Measurements from ENCODE around the gene GTF2H3. TPM values are rescaled to one million over a fixed set of nuclear protein-coding genes. Genes with fewer than 3 reads are reported as not detected.

GTF2H3 gene
- total RNA-seq, 2 donors from 2014 or later = 41.6 to 57.4 TPM

GRCh38 chr12:123659996-123660727 is 26.5 kb downstream of the GTF2H3 start:
- DNase-seq (ENCODE audit: low spot score) = no peak

GRCh38 chr12:123667771-123668170 is 34.1 kb downstream of the GTF2H3 start:
- peaks cover 5% of the 10 kb centered on the region in 2 donors for H3K4me1 Mint-ChIP-seq (ENCODE audit: low read depth in 2 of 2)
- H3K36me3 Mint-ChIP-seq = no peaks in the 10 kb centered on the region
- H3K4me3 Mint-ChIP-seq = no peak overlapping the region
- DNase-seq (ENCODE audit: low spot score) = no peak
- H3K27ac Mint-ChIP-seq = no peak overlapping the region
- no peak for ATAC-seq
- H3K27me3 Mint-ChIP-seq = no peaks in the 10 kb centered on the region
- H3K9me3 Mint-ChIP-seq = no peaks in the 10 kb centered on the region

More at GRCh38 chr12:123659996-123660727, 26.5 kb downstream of the GTF2H3 start:
- Mint-ChIP-seq H3K4me1 (ENCODE audit: low read depth in 2 of 2) (no peaks in the 10 kb centered on the region), H3K9me3 (no peaks in the 10 kb centered on the region), H3K27ac (peak overlapping the region; percentile 46 to 53), H3K4me3 (no peak overlapping the region), H3K27me3 (no peaks in the 10 kb centered on the region), H3K36me3 (peaks cover 18% of the 10 kb centered on the region)
- no peak for ATAC-seq

GRCh38 chr12:123670882-123671728 is 37.5 kb downstream of the GTF2H3 start, which contains the start of gene TCTN2:
TCTN2 (plus strand) TSS chr12:123671113; CDS start chr12:123671241, 128 bp downstream.
- ATAC-seq = peak; percentile 99
- Mint-ChIP-seq H3K4me1 (ENCODE audit: low read depth in 2 of 2) (peaks cover 5% of the 10 kb centered on the region in 2 donors), H3K27me3 (no peaks in the 10 kb centered on the region), H3K27ac (peak within 1 kb of the TSS in 1 of 2 donors; percentile 29), H3K4me3 (peak within 1 kb of the TSS; percentile 81), H3K36me3 (no peaks in the 10 kb centered on the region), H3K9me3 (no peaks in the 10 kb centered on the region)
- peak; percentile 96 for DNase-seq (ENCODE audit: low spot score)

- Mint-ChIP-seq H3K4me3 (peak overlapping the region; percentile 81), H3K36me3 (no peaks in the 10 kb centered on the region), H3K27me3 (no peaks in the 10 kb centered on the region), H3K27ac (no peak overlapping the region), H3K4me1 (ENCODE audit: low read depth in 2 of 2) (peaks cover 5% of the 10 kb centered on the region in 2 donors), H3K9me3 (no peaks in the 10 kb centered on the region)
- ATAC-seq (no peak), DNase-seq (ENCODE audit: low spot score) (no peak)
Measured at GRCh38 chr12:123671876-123672275, 38.2 kb downstream of the GTF2H3 start.

GRCh38 chr12:123675436-123675835 is 41.8 kb downstream of the GTF2H3 start:
- Mint-ChIP-seq H3K27me3 (no peaks in the 10 kb centered on the region), H3K9me3 (no peaks in the 10 kb centered on the region), H3K4me3 (no peak overlapping the region), H3K4me1 (ENCODE audit: low read depth in 2 of 2) (peaks cover 5% of the 10 kb centered on the region in 2 donors), H3K36me3 (no peaks in the 10 kb centered on the region), H3K27ac (no peak overlapping the region)
- ATAC-seq = no peak
- no peak for DNase-seq (ENCODE audit: low spot score)

- ATAC-seq = no peak
- no peak for DNase-seq (ENCODE audit: low spot score)
- Mint-ChIP-seq H3K4me1 (ENCODE audit: low read depth in 2 of 2) (peaks cover 2% of the 10 kb centered on the region in 2 donors), H3K27me3 (no peaks in the 10 kb centered on the region), H3K4me3 (no peak overlapping the region), H3K9me3 (no peaks in the 10 kb centered on the region), H3K36me3 (peaks cover 5% of the 10 kb centered on the region), H3K27ac (no peak overlapping the region)
Measured at GRCh38 chr12:123676616-123677320, 43.1 kb downstream of the GTF2H3 start.

- H3K27ac Mint-ChIP-seq = no peak overlapping the region
- no peak for DNase-seq (ENCODE audit: low spot score)
- peaks cover 5% of the 10 kb centered on the region for H3K36me3 Mint-ChIP-seq
- no peaks in the 10 kb centered on the region for H3K4me1 Mint-ChIP-seq (ENCODE audit: low read depth in 2 of 2)
- H3K27me3 Mint-ChIP-seq = no peaks in the 10 kb centered on the region
- ATAC-seq = no peak
- no peak overlapping the region for H3K4me3 Mint-ChIP-seq
- H3K9me3 Mint-ChIP-seq = no peaks in the 10 kb centered on the region
Measured at GRCh38 chr12:123678981-123679380, 45.4 kb downstream of the GTF2H3 start.

GRCh38 chr12:123681605-123682004 is 48.0 kb downstream of the GTF2H3 start:
- H3K9me3 Mint-ChIP-seq = no peaks in the 10 kb centered on the region
- peaks cover 5% of the 10 kb centered on the region for H3K36me3 Mint-ChIP-seq
- H3K27me3 Mint-ChIP-seq = no peaks in the 10 kb centered on the region
- no peaks in the 10 kb centered on the region for H3K4me1 Mint-ChIP-seq (ENCODE audit: low read depth in 2 of 2)
- DNase-seq (ENCODE audit: low spot score) = no peak
- ATAC-seq = no peak
- H3K27ac Mint-ChIP-seq = peak overlapping the region in 1 of 2 donors; percentile 36
- no peak overlapping the region for H3K4me3 Mint-ChIP-seq

GRCh38 chr12:123683964-123684363 is 50.3 kb downstream of the GTF2H3 start:
- Mint-ChIP-seq H3K27me3 (no peaks in the 10 kb centered on the region), H3K4me1 (ENCODE audit: low read depth in 2 of 2) (no peaks in the 10 kb centered on the region), H3K4me3 (no peak overlapping the region), H3K27ac (no peak overlapping the region), H3K36me3 (peaks cover 5% of the 10 kb centered on the region), H3K9me3 (no peaks in the 10 kb centered on the region)
- DNase-seq (ENCODE audit: low spot score) = no peak
- ATAC-seq = no peak

- DNase-seq (ENCODE audit: low spot score) = no peak
- H3K9me3 Mint-ChIP-seq = no peaks in the 10 kb centered on the region
- no peak overlapping the region for H3K4me3 Mint-ChIP-seq
- H3K4me1 Mint-ChIP-seq (ENCODE audit: low read depth in 2 of 2) = no peaks in the 10 kb centered on the region
- no peaks in the 10 kb centered on the region for H3K36me3 Mint-ChIP-seq
- no peaks in the 10 kb centered on the region for H3K27me3 Mint-ChIP-seq
- no peak for ATAC-seq
- H3K27ac Mint-ChIP-seq = no peak overlapping the region
Measured at GRCh38 chr12:123686636-123687190, 53.1 kb downstream of the GTF2H3 start.

- ATAC-seq (no peak), DNase-seq (ENCODE audit: low spot score) (no peak)
- Mint-ChIP-seq H3K4me1 (ENCODE audit: low read depth in 2 of 2) (no peaks in the 10 kb centered on the region), H3K4me3 (no peak overlapping the region), H3K27me3 (no peaks in the 10 kb centered on the region), H3K9me3 (no peaks in the 10 kb centered on the region), H3K36me3 (no peaks in the 10 kb centered on the region), H3K27ac (no peak overlapping the region)
Measured at GRCh38 chr12:123690191-123690840, 56.7 kb downstream of the GTF2H3 start.

GRCh38 chr12:123696207-123696606 is 62.6 kb downstream of the GTF2H3 start:
- Mint-ChIP-seq H3K4me3 (no peak overlapping the region), H3K27ac (no peak overlapping the region), H3K4me1 (ENCODE audit: low read depth in 2 of 2) (no peaks in the 10 kb centered on the region), H3K27me3 (no peaks in the 10 kb centered on the region), H3K9me3 (no peaks in the 10 kb centered on the region), H3K36me3 (no peaks in the 10 kb centered on the region)
- ATAC-seq (no peak), DNase-seq (ENCODE audit: low spot score) (no peak)

GRCh38 chr12:123696646-123697045 is 63.0 kb downstream of the GTF2H3 start:
- no peak for ATAC-seq
- Mint-ChIP-seq H3K9me3 (no peaks in the 10 kb centered on the region), H3K27ac (no peak overlapping the region), H3K36me3 (no peaks in the 10 kb centered on the region), H3K4me1 (ENCODE audit: low read depth in 2 of 2) (no peaks in the 10 kb centered on the region), H3K4me3 (no peak overlapping the region), H3K27me3 (no peaks in the 10 kb centered on the region)
- DNase-seq (ENCODE audit: low spot score) = no peak
